Measurements from ENCODE around the gene SLAIN2. TPM values are rescaled to one million over a fixed set of nuclear protein-coding genes. Genes with fewer than 3 reads are reported as not detected.
"Not testable (repeated sequence)": the region's sequence is repeated elsewhere in the genome, so short reads cannot be mapped to it uniquely, and the experiment has no call there.

Gene SLAIN2
- total RNA-seq (ENCODE audit: unreplicated experiment), result 54.6 TPM
- long read RNA-seq, full-length matches to known transcripts, result 1 of 6 reads
- long read RNA-seq, partial matches to known transcripts, result 2 of 6 reads
- long read RNA-seq, other reads (novel, unspliced or antisense), result 3 of 6 reads

DNA sequence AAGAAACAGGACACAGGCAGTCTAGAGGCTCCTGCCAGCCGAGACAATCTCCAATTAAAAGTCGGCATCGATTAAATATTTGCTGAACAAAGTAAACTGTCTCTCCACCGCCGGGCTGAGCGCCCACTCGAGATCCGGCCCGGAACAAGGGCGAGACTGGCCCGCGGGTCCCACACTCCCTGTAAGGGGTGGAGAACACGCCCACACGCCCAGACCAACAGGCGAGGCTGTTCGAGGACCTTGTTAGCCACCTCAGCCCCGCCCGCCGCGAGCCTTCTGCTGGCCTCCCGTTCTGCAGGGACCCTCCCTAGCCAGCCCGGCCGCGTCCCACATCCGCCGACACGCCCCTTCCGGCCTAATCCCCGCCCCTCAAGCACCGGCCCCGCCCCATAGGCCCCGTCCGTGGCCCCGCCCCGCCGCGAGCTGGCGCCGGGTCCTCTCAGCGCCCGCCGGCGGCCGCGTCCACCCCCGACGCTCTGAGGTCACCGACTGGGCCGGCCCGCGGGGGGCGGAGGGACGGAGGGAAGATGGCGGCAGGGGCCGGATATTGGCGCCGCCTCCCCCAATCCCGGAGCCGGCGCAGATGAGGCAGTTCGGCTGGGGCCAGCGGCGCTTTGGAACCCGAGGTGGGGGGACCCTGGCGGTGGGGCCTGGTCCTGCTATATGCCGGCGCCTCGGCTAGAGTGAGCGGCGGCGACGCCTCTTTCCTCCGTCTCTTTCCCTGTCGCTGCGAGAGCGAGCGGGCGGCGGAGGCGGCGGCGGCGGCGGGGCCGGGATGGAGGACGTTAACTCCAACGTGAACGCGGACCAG is at the start of gene SLAIN2:
Gene SLAIN2, plus strand, starts transcription at position 565 of the 811 bp plus-strand sequence. Its CDS starts 211 bp downstream, at position 776.
- Mint-ChIP-seq H3K27ac (ENCODE audit: unreplicated experiment) (peak within 1 kb of the TSS; percentile 94), H3K4me1 (ENCODE audit: unreplicated experiment) (peaks cover 25% of the 10 kb centered on the region), H3K4me3 (ENCODE audit: unreplicated experiment) (peak within 1 kb of the TSS; percentile 98), H3K9me3 (ENCODE audit: unreplicated experiment) (no peaks in the 10 kb centered on the region), H3K27me3 (ENCODE audit: unreplicated experiment) (peaks cover 6% of the 10 kb centered on the region), H3K36me3 (ENCODE audit: low read depth, unreplicated experiment) (peaks cover 8% of the 10 kb centered on the region)
- DNase-seq (ENCODE audit: low spot score), result peak; percentile 100
- TF ChIP-seq, protein P1, sequence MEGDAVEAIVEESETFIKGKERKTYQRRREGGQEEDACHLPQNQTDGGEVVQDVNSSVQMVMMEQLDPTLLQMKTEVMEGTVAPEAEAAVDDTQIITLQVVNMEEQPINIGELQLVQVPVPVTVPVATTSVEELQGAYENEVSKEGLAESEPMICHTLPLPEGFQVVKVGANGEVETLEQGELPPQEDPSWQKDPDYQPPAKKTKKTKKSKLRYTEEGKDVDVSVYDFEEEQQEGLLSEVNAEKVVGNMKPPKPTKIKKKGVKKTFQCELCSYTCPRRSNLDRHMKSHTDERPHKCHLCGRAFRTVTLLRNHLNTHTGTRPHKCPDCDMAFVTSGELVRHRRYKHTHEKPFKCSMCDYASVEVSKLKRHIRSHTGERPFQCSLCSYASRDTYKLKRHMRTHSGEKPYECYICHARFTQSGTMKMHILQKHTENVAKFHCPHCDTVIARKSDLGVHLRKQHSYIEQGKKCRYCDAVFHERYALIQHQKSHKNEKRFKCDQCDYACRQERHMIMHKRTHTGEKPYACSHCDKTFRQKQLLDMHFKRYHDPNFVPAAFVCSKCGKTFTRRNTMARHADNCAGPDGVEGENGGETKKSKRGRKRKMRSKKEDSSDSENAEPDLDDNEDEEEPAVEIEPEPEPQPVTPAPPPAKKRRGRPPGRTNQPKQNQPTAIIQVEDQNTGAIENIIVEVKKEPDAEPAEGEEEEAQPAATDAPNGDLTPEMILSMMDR (IDR thresholded peaks at IDR 0.05; ENCODE audit: unreplicated experiment), result peak; percentile 75

DNA sequence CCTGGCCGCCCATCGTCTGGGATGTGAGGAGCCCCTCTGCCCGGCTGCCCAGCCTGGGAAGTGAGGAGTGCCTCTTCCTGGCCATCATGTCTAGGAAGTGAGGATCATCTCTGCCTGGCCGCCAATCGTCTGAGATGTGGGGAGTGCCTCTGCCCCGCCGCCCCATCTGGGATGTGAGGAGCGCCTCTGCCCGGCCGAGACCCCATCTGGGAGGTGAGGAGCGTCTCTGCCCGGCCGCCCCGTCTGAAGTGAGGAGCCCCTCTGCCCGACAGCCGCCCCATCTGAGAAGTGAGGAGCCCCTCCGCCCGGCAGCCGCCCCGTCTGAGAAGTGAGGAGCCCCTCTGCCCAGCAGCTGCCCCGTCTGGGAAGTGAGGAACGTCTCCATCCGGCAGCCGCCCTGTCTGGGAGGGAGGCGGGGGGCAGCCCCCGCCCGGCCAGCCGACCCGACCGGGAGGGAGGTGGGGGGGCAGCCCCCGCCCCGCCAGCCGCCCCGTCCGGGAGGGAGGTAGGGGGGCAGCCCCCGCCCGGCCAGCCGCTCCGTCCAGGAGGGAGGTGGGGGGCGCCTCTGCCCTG is 49.0 kb upstream of the SLAIN2 start:
- not testable (repeated sequence) for H3K4me1 Mint-ChIP-seq (ENCODE audit: unreplicated experiment); H3K36me3 Mint-ChIP-seq (ENCODE audit: low read depth, unreplicated experiment); H3K9me3 Mint-ChIP-seq (ENCODE audit: unreplicated experiment); H3K27ac Mint-ChIP-seq (ENCODE audit: unreplicated experiment); H3K4me3 Mint-ChIP-seq (ENCODE audit: unreplicated experiment); DNase-seq (ENCODE audit: low spot score); H3K27me3 Mint-ChIP-seq (ENCODE audit: unreplicated experiment)

DNA sequence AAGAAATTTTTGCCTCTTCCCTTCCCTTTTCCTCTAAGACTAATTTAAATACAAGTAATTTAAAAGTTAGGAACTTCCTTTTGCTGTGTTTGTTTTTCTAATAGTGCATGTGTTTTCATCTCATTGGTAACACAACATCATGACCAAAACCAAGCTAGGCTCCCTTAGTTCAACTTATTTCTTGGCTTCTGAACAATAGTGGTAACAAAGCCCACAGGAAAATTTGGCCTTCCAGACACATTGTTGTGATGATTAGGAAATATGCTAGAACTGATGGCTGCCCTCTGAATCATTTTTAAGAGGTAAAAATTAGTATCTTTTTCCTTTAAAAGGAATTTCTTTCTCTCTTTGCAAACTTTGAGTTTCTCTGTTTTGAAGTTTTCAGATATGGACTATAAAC is 46.2 kb upstream of the SLAIN2 start:
- no peak overlapping the region for H3K27ac Mint-ChIP-seq (ENCODE audit: unreplicated experiment)

DNA sequence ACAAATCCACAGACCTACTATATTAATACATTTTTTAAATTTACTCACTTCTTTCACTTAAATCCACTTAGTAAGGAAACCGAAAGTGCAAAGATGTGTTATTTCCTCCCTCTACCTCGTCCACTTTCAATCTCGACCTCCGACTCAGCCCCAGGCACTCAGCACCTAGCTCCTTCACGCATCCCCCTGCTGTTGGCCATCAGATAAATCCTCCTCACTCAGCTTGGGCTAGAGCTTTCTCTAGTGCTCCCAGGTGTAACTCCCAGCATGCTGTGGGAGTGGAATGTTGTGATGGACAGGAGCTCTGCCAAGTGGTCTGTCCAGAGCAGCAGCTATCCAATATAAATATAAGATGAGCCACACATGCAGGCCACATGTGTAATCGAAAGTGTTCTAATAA is 45.0 kb upstream of the SLAIN2 start:
- no peak for DNase-seq (ENCODE audit: low spot score)
- H3K36me3 Mint-ChIP-seq (ENCODE audit: low read depth, unreplicated experiment), result no peaks in the 10 kb centered on the region
- TF ChIP-seq, protein P1 (IDR thresholded peaks at IDR 0.05; ENCODE audit: unreplicated experiment), result no peak
- no peaks in the 10 kb centered on the region for H3K4me1 Mint-ChIP-seq (ENCODE audit: unreplicated experiment)
- H3K9me3 Mint-ChIP-seq (ENCODE audit: unreplicated experiment), result no peaks in the 10 kb centered on the region
- H3K27ac Mint-ChIP-seq (ENCODE audit: unreplicated experiment), result no peak overlapping the region
- H3K27me3 Mint-ChIP-seq (ENCODE audit: unreplicated experiment), result peaks cover 1% of the 10 kb centered on the region
- no peak overlapping the region for H3K4me3 Mint-ChIP-seq (ENCODE audit: unreplicated experiment)

More for the DNA sequence above, 46.2 kb upstream of the SLAIN2 start:
- TF ChIP-seq, protein P1 (IDR thresholded peaks at IDR 0.05; ENCODE audit: unreplicated experiment), result no peak
- H3K9me3 Mint-ChIP-seq (ENCODE audit: unreplicated experiment), result no peaks in the 10 kb centered on the region
- H3K4me3 Mint-ChIP-seq (ENCODE audit: unreplicated experiment), result no peak overlapping the region
- H3K36me3 Mint-ChIP-seq (ENCODE audit: low read depth, unreplicated experiment), result no peaks in the 10 kb centered on the region
- H3K4me1 Mint-ChIP-seq (ENCODE audit: unreplicated experiment), result no peaks in the 10 kb centered on the region
- no peak for DNase-seq (ENCODE audit: low spot score)
- peaks cover 3% of the 10 kb centered on the region for H3K27me3 Mint-ChIP-seq (ENCODE audit: unreplicated experiment)

DNA sequence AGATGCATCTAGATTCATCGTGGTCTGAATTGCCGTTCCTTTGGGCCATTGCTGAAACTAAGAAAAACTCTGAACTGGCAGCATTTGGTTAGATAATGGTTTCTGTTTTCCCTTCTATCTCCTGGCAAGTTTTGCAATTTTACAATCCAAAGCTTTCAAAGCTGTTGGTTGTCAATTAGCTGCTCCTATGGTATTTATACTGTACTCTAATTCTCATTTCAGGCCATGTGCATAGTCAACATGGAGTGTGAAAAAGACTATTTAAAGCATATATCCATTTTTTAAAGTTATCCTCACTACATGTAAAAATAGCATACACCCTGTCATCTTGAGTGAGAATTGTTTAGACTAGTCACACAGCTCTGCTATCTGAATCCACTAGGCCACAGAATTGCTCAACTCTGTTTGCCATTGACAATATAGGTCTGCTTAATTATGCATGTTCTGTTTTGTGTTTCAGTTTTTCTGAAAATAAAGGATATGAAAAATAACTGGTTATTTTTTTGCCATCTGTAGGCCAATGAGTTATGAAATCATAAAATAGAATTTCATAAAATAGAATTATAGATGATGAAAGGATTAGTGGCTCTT is 44.0 kb upstream of the SLAIN2 start:
- Mint-ChIP-seq H3K4me3 (ENCODE audit: unreplicated experiment) (no peak overlapping the region), H3K27me3 (ENCODE audit: unreplicated experiment) (peaks cover 1% of the 10 kb centered on the region)

More for the DNA sequence above, 44.0 kb upstream of the SLAIN2 start:
- H3K4me1 Mint-ChIP-seq (ENCODE audit: unreplicated experiment), result no peaks in the 10 kb centered on the region
- H3K36me3 Mint-ChIP-seq (ENCODE audit: low read depth, unreplicated experiment), result no peaks in the 10 kb centered on the region
- no peaks in the 10 kb centered on the region for H3K9me3 Mint-ChIP-seq (ENCODE audit: unreplicated experiment)
- no peak overlapping the region for H3K27ac Mint-ChIP-seq (ENCODE audit: unreplicated experiment)
- TF ChIP-seq, protein P1 (IDR thresholded peaks at IDR 0.05; ENCODE audit: unreplicated experiment), result no peak
- no peak for DNase-seq (ENCODE audit: low spot score)

All from endothelial cell (in vitro differentiated cells).